NB4 (cell line): Measurements from ENCODE around the gene UBD.

Experiments used
- DNase-seq: peaks from one replicate; pipeline ENCODE4 v3.0.0; 2010; ENCODE audit warnings: low read depth
- H3K4me3 ChIP-seq: one replicate; pipeline ENCODE4 v1.5.1; 2011; ENCODE audit warnings: mild to moderate bottlenecking, low read depth, low read length, moderate library complexity
- MYC ChIP-seq: IDR thresholded peaks from 2 replicates; pipeline ENCODE4 v1.6.1; 2011; ENCODE audit warnings: low read depth, low read length
- POLR2A ChIP-seq: IDR thresholded peaks from 2 replicates; pipeline ENCODE4 v1.6.1; 2011; ENCODE audit warnings: mild to moderate bottlenecking; ENCODE audit not compliant: insufficient read length; ENCODE audit errors: extremely low read depth
- TF ChIP-seq, protein P1 (sequence below): IDR thresholded peaks from 2 replicates; pipeline ENCODE4 v1.6.1; 2011; ENCODE audit warnings: low read depth, low read length
- TF ChIP-seq, protein P2 (sequence below): IDR thresholded peaks from one replicate; pipeline ENCODE4 v1.5.1; 2012; ENCODE audit warnings: low read depth, low read length

The UBD gene

DNA sequence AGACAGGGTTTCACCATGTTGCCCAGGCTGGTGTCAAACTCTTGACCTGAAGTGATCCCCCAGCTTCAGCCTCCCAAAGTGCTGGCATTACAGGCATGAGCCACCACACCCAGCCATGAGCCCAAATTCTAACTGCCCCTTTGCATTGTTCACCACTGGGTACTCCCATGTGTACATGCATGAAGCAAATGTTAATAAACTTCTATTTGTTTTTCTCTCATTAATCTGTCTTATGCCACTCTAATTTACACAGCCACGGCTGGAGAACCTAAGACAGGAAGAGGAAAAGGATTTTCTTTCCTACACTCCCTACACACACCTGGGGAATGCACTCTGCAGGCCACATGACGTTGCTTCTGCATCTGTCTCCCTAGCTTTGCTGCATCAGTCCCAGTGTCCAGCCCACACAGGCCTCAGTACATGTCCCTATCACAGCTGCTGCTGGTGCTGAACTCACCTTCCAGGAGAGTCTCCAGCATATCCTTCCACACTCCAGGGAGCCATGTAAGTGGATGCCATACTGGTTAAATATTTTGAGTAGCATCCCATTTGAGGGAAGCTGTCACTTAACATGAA lies 38.7 kb upstream of the UBD start:
- DNase-seq: no peak
- TF ChIP-seq POLR2A: no peak
- TF ChIP-seq, protein P1, sequence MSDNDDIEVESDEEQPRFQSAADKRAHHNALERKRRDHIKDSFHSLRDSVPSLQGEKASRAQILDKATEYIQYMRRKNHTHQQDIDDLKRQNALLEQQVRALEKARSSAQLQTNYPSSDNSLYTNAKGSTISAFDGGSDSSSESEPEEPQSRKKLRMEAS: no peak
- TF ChIP-seq MYC: no peak
- TF ChIP-seq, protein P2, sequence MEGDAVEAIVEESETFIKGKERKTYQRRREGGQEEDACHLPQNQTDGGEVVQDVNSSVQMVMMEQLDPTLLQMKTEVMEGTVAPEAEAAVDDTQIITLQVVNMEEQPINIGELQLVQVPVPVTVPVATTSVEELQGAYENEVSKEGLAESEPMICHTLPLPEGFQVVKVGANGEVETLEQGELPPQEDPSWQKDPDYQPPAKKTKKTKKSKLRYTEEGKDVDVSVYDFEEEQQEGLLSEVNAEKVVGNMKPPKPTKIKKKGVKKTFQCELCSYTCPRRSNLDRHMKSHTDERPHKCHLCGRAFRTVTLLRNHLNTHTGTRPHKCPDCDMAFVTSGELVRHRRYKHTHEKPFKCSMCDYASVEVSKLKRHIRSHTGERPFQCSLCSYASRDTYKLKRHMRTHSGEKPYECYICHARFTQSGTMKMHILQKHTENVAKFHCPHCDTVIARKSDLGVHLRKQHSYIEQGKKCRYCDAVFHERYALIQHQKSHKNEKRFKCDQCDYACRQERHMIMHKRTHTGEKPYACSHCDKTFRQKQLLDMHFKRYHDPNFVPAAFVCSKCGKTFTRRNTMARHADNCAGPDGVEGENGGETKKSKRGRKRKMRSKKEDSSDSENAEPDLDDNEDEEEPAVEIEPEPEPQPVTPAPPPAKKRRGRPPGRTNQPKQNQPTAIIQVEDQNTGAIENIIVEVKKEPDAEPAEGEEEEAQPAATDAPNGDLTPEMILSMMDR: no peak
- no peak overlapping the region for H3K4me3 ChIP-seq

DNA sequence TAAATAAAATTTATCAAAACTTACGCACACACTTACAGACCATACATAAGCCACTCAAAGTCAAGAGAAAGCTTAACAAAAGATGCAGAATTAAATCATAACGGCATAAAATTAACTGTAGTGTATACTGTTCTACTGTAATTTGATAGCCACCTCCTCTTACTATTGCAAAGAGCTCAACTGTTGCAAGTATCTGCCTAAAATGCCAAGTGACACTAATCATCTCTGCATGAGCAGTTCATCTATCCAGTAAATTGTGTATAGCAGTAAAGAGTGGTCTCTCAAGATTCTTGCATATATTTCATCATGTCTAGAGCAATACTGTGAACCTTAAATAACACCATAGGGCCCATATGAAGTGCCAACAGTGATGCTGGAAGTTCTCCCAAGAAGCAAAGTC lies 37.7 kb upstream of the UBD start:
- H3K4me3 ChIP-seq: no peak overlapping the region
- DNase-seq: no peak
- TF ChIP-seq, protein P2: no peak
- TF ChIP-seq MYC (no peak), POLR2A (no peak)
- TF ChIP-seq, protein P1: no peak

DNA sequence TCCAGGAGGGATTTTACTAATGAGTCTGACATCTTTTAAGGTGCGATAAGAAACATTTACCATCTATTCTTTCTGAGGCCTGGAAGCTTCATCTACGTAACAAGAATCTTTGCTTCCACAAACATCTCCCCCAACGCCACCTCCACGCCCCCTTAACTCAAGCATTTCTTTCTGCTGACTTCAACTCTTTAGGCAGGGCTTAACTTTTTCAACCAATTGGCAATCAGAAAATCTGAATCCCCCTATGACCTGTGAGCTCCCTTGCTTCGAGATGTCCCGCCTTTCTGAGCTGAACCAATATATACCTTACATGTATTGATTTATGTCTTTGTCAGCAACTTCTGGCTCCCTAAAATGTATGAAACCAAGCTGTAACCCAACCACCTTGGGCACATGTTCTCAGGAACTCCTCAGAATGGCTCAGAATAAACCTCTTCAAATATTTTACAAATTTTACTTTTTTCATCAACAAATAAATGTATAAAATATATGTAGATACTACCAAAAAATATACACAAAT lies 36.9 kb upstream of the UBD start:
- DNase-seq: no peak
- TF ChIP-seq MYC (no peak), POLR2A (no peak)
- TF ChIP-seq, protein P2: no peak
- TF ChIP-seq, protein P1: no peak

DNA sequence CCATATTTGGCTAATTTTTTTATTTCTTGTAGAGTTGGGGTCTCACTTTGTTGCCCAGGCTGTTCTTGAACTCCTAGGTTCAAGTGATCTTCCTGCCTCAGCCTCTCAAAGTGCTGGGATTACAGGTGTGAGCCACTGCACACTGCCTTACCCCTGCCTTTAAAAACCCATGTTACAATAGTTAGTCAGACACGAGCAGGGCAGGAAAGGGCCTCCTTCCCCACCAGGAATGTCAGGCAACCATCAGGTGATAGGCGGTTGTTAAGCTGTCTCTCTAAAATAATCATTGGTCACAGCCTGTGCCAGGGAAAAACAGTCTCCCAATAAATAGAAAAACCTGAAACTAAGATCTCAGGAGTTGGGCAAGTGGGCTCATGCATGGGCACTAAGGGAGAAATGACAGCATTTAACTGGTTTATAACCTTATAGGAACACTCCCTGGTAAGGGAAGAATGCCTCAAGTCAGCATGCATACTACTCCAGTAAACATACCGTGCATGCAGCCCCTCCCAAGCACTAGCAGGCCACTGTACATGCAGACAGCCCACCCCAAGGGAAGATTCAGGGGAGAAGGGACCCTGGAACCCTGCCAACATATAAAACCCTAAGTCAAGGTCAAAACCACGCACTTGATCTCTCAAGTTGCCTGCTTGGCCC lies 33.8 kb upstream of the UBD start:
- H3K4me3 ChIP-seq: no peak overlapping the region
- DNase-seq: no peak
- no peak for TF ChIP-seq POLR2A
- TF ChIP-seq, protein P1: no peak
- TF ChIP-seq, protein P2: no peak
- TF ChIP-seq MYC: no peak

More for the DNA sequence above, 36.9 kb upstream of the UBD start:
- H3K4me3 ChIP-seq: no peak overlapping the region

DNA sequence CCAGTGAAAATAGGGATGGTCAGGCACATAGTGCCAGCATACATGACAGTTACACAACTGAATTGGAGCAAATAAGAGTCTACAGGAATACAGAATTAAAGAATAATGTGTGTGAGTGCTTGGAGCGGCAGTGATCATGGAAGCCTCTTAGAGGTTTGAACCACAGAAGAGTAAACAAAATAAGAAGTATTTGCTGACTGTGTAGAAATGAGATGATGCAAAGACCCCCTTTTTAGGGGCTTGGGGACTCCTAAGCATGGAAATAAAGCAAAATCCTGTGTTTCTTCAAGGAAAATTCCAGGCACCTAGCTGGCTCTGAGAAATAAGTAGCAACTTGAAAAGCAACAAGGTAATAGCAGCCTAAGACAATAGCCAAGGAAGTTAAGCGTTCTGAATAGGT lies 32.1 kb upstream of the UBD start:
- no peak for DNase-seq
- no peak for TF ChIP-seq MYC
- TF ChIP-seq POLR2A: no peak
- TF ChIP-seq, protein P2: no peak
- TF ChIP-seq, protein P1: no peak
- no peak overlapping the region for H3K4me3 ChIP-seq
